CD14-positive monocyte (primary cell): ENCODE results near the gene MATK. TPM values are rescaled to one million over a fixed set of nuclear protein-coding genes. Genes with fewer than 3 reads are reported as not detected.

Experiments used
- DNase-seq, 3 donors: peaks; one replicate each; pipeline ENCODE4 v3.0.0-alpha.2; 2011 to 2022
- H2AFZ ChIP-seq: 2 replicates; pipeline ENCODE4 v1.6.0; 2012; ENCODE audit warnings: mild to moderate bottlenecking, low read depth, low read length, inconsistent platforms; ENCODE audit not compliant: insufficient read depth, poor library complexity, severe bottlenecking
- H3K27ac ChIP-seq, 2 donors: 1 replicate in 1 of 2; 2 replicates in 1 of 2; pipeline ENCODE4 v1.5.1; 2012 to 2013; ENCODE audit warnings: low read length in 2 of 2, control low read depth in 1 of 2, inconsistent platforms in 1 of 2, low read depth in 1 of 2, mild to moderate bottlenecking in 1 of 2
- H3K27me3 ChIP-seq, 2 donors: one replicate each; pipeline versions ENCODE4 v1.6.0 to v1.6.1; 2011 to 2013; ENCODE audit warnings: low read length in 2 of 2; ENCODE audit not compliant: control insufficient read depth in 2 of 2, insufficient read depth in 2 of 2
- H3K36me3 ChIP-seq, 2 donors: replicated peaks in 1 of 2; 1 replicate in 1 of 2; 2 replicates in 1 of 2; pipeline versions ENCODE4 v1.5.1 to v1.6.1; 2012 to 2013; ENCODE audit warnings: low read length in 2 of 2, control low read depth in 1 of 2, inconsistent platforms in 1 of 2, mild to moderate bottlenecking in 1 of 2; ENCODE audit not compliant: insufficient read depth in 2 of 2, control insufficient read depth in 1 of 2
- H3K4me1 ChIP-seq, 2 donors: 1 replicate in 1 of 2; 2 replicates in 1 of 2; pipeline versions ENCODE4 v1.5.1 to v1.6.1; 2012 to 2013; ENCODE audit warnings: low read length in 2 of 2, control low read depth in 1 of 2, inconsistent platforms in 1 of 2, mild to moderate bottlenecking in 1 of 2, moderate library complexity in 1 of 2; ENCODE audit not compliant: insufficient read depth in 2 of 2, control insufficient read depth in 1 of 2
- H3K4me2 ChIP-seq: replicated peaks from 2 replicates; pipeline ENCODE3; 2012; ENCODE audit warnings: low read length, moderate library complexity, mild to moderate bottlenecking; ENCODE audit not compliant: poor library complexity, severe bottlenecking; ENCODE audit errors: extremely low read depth
- H3K4me3 ChIP-seq, 3 experiments: fragments of 200-600 bp in 1 of 3; sonication (generic) in 1 of 3; replicated peaks in 1 of 3; 1 replicate in 2 of 3; 2 replicates in 1 of 3; pipeline ENCODE4 v1.5.1; 2011 to 2013; ENCODE audit warnings: low read length in 3 of 3, mild to moderate bottlenecking in 3 of 3, control low read depth in 2 of 3, low read depth in 2 of 3, inconsistent platforms in 1 of 3, moderate library complexity in 1 of 3
- H3K79me2 ChIP-seq: 2 replicates; pipeline ENCODE4 v1.6.0; 2012; ENCODE audit warnings: mild to moderate bottlenecking, control low read depth, inconsistent platforms, low read length, moderate library complexity; ENCODE audit not compliant: insufficient read depth
- H3K9ac ChIP-seq: 2 replicates; pipeline ENCODE4 v1.6.0; 2017; ENCODE audit warnings: low read length, mild to moderate bottlenecking; ENCODE audit not compliant: insufficient read depth, poor library complexity, severe bottlenecking
- H3K9me3 ChIP-seq, 2 donors: replicated peaks in 1 of 2; 1 replicate in 1 of 2; 2 replicates in 1 of 2; pipeline versions ENCODE4 v1.5.1 to v1.6.1; 2012 to 2013; ENCODE audit warnings: low read length in 2 of 2, control low read depth in 1 of 2; ENCODE audit not compliant: control insufficient read depth in 1 of 2, insufficient read depth in 1 of 2
- H4K20me1 ChIP-seq: 2 replicates; pipeline ENCODE4 v1.6.0; 2012; ENCODE audit warnings: mild to moderate bottlenecking, low read length, control low read depth, moderate library complexity; ENCODE audit not compliant: insufficient read depth
- H3K27ac Mint-ChIP-seq, 7 donors: one replicate each; pipeline ENCODE4 v1.8.0; 2020; ENCODE audit warnings: mild to moderate bottlenecking in 7 of 7, mixed read lengths in 7 of 7, moderate library complexity in 6 of 7, inconsistent platforms in 2 of 7
- H3K27me3 Mint-ChIP-seq, 3 donors: one replicate each; pipeline ENCODE4 v1.8.0; 2021 to 2022; ENCODE audit warnings: low read depth in 3 of 3, mild to moderate bottlenecking in 3 of 3, mixed read lengths in 3 of 3, moderate library complexity in 3 of 3, inconsistent platforms in 1 of 3
- H3K36me3 Mint-ChIP-seq, 2 donors: one replicate each; pipeline ENCODE4 v1.8.0; 2020; ENCODE audit warnings: mixed read lengths in 2 of 2, inconsistent platforms in 1 of 2, mild to moderate bottlenecking in 1 of 2
- H3K4me1 Mint-ChIP-seq: one replicate; pipeline ENCODE4 v1.8.0; 2020; ENCODE audit warnings: mild to moderate bottlenecking, mixed read lengths
- H3K4me3 Mint-ChIP-seq, 2 donors: one replicate each; pipeline ENCODE4 v1.8.0; 2020; ENCODE audit warnings: mild to moderate bottlenecking in 2 of 2, mixed read lengths in 2 of 2, moderate library complexity in 1 of 2
- H3K9me3 Mint-ChIP-seq, 7 donors: one replicate each; pipeline ENCODE4 v1.8.0; 2020 to 2022; ENCODE audit warnings: mixed read lengths in 7 of 7, mild to moderate bottlenecking in 6 of 7, moderate library complexity in 6 of 7, inconsistent platforms in 2 of 7
- CTCF ChIP-seq: fragments of 200-600 bp; IDR thresholded peaks from one replicate; pipeline ENCODE4 v1.8.0; 2022; ENCODE audit warnings: antibody characterized with exemption, mild to moderate bottlenecking
- WGBS: methylation state at CpG from one replicate; pipeline ENCODE4 v1.1.5; 2013; ENCODE audit warnings: missing lambda C conversion rate; ENCODE audit not compliant: insufficient coverage; 5-methylcytosine and 5-hydroxymethylcytosine counted together
- intact Hi-C, 2 donors: fragments of 100-400 bp; cut with micrococcal nuclease; formaldehyde crosslinking; loops; one replicate each; pipeline versions ENCODE4 v1.15.0 to v1.15.1; 2023
- polyA plus RNA-seq, 3 donors: library from polyadenylated mRNA; depleted of rRNA in 1 of 3; unstranded in 2 of 3; stranded (reverse) in 1 of 3; fragments of 300-500 nt in 2 of 3; fragments of >200 nt in 1 of 3; fragmentation: Illumina TruSeq in 2 of 3; gene quantifications; 1 replicate in 2 of 3; 2 replicates in 1 of 3; pipeline ENCODE4 v1.2.3, GENCODE V29; 2012 to 2021

The MATK gene
- polyA plus RNA-seq, 3 donors: 0.20 to 0.44 (median 0.35) TPM

GRCh38 chr19:3834349-3835054, 48.3 kb upstream of the MATK start:
- WGBS: 95% methylated on average over 22 of the region's 35 CpGs
- no peaks in the 10 kb centered on the region for H3K36me3 ChIP-seq
- H3K4me3 ChIP-seq: no peak overlapping the region
- peaks cover 3 to 22% (median 15%) of the 10 kb centered on the region in 7 donors for H3K9me3 Mint-ChIP-seq
- DNase-seq: no peak
- no peaks in the 10 kb centered on the region for H4K20me1 ChIP-seq
- intact Hi-C loops: no loop called here
- peaks cover 2 to 9% (median 7%) of the 10 kb centered on the region in 3 donors for H3K27me3 Mint-ChIP-seq
- H2AFZ ChIP-seq: no peak overlapping the region
- no peaks in the 10 kb centered on the region for H3K4me1 ChIP-seq
- no peak overlapping the region for H3K27ac Mint-ChIP-seq
- no peaks in the 10 kb centered on the region for H3K36me3 Mint-ChIP-seq
- no peaks in the 10 kb centered on the region for H3K79me2 ChIP-seq
- H3K27ac ChIP-seq: no peak overlapping the region
- H3K27me3 ChIP-seq: no peaks in the 10 kb centered on the region
- no peak overlapping the region for H3K4me3 Mint-ChIP-seq
- TF ChIP-seq CTCF: no peak
- H3K9ac ChIP-seq: no peak overlapping the region
- no peaks in the 10 kb centered on the region for H3K4me1 Mint-ChIP-seq
- peaks cover 15 to 16% of the 10 kb centered on the region in 2 donors for H3K9me3 ChIP-seq
- no peak overlapping the region for H3K4me2 ChIP-seq

- H4K20me1 ChIP-seq: no peaks in the 10 kb centered on the region
These were observed 47.6 kb upstream of the MATK start for GRCh38 chr19:3833578-3834348.

More at GRCh38 chr19:3833578-3834348, 47.6 kb upstream of the MATK start:
- H3K4me3 Mint-ChIP-seq: no peak overlapping the region
- Histone ChIP-seq H3K27ac (no peak overlapping the region), H3K4me1 (peaks cover 0 to under 1% of the 10 kb centered on the region in 2 donors), H2AFZ (no peak overlapping the region), H3K9ac (no peak overlapping the region), H3K9me3 (peaks cover 15 to 16% of the 10 kb centered on the region in 2 donors), H3K36me3 (no peaks in the 10 kb centered on the region), H3K4me2 (no peak overlapping the region), H3K4me3 (no peak overlapping the region), H3K27me3 (no peaks in the 10 kb centered on the region), H3K79me2 (no peaks in the 10 kb centered on the region)
- no peaks in the 10 kb centered on the region for H3K36me3 Mint-ChIP-seq
- peaks cover 3 to 22% (median 15%) of the 10 kb centered on the region in 7 donors for H3K9me3 Mint-ChIP-seq
- H3K27me3 Mint-ChIP-seq: peaks cover 2 to 10% (median 9%) of the 10 kb centered on the region in 3 donors
- no peak for TF ChIP-seq CTCF
- no peak overlapping the region for H3K27ac Mint-ChIP-seq
- intact Hi-C loops: no loop called here
- 77% methylated on average over 18 of the region's 34 CpGs for WGBS
- H3K4me1 Mint-ChIP-seq: no peaks in the 10 kb centered on the region
- no peak for DNase-seq
